ENCODE results near the gene IL17RC.
"Not testable (repeated sequence)": the region's sequence is repeated elsewhere in the genome, so short reads cannot be mapped to it uniquely, and the experiment has no call there.

Gene IL17RC

GRCh38 chr3:9895715-9896114 lies 21.2 kb upstream of the IL17RC start:
- DNase-seq (ENCODE audit: low read depth in 2 of 2): not testable (repeated sequence)

GRCh38 chr3:9896755-9897407 lies 20.0 kb upstream of the IL17RC start:
- not testable (repeated sequence) for DNase-seq (ENCODE audit: low read depth in 2 of 2)

DNA sequence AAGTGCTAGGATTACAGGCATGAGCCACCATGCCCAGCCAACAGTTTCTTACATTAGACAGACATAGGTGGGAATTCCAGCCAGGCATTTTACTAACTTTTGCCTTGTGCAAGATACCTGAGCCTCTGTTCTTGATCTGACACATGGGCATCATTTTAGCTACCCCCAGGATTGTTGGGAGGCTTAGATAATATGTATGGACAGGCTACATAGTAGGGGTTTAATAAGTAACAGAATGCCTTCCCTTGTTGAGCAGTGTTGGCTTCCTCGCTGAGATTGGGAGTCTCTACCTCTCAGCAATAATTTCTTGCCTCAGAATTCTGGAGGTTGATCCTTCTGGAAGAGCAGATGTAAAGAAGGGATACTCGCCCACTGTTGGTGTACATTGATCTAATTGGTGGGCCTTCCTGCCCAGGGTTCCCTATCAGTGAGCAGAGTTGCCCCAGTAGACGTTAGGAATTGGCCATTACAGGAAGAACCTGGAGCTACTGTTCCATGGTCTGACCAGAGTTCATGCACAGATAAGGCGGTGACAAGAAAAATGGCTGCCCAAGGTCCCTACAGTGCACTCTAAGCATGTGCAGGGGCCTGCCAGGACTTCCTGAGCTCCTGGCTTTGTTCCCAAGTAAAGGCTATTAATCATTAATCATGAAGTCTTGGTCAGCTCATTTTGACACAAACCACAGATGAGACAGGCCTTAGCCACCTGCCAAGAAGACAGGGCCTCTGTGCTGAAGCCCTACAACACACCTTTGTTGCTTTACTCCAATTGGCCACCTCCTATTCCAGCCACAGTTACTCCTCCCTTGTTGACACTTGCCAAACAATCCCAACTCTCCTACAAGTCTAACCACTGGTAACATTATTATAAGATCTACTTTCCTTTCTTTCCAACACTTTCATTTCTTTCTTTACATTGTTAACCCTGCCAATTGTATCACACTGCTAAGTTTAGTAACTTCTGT lies 19.2 kb upstream of the IL17RC start:
- DNase-seq (ENCODE audit: low read depth in 2 of 2): no peak

DNA sequence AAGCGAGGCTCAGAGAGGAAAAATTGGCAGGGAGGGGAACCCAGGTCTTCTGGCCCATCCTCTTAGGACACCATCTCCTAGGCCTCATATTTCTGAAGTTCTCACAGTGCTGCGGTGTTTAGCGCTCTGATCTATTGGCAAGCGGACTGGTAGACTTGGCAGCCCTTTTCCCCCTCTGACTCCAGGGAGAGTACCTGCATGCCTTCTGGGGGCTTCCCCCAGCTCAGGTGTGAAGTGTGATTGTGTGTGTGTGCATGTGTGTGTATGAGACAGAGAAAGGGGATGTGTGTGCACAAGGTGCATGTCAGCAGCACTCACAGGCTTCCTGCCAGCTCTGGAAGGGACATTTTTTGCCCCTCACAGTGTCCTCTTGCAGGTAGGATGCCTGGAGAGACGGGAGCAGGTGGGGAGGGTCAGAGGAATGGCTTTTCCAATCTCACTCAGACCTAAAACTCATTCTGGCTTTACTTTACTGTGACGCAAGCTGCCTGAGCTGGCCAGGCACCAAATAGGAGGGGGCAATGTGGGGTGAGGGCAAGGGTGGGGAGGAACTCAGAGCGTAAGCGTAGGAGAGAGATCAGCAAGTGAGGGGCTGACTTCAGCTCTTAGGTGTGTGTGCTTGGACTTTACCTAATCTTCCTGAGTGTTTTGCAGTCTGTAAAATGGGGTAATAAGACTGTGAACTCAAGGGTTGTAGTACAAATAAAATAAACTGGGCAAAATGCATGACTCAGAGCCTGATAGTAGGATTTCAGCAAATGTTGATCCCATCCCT lies 18.2 kb upstream of the IL17RC start:
- DNase-seq (ENCODE audit: low read depth in 2 of 2): no peak

GRCh38 chr3:9899289-9899791 lies 17.6 kb upstream of the IL17RC start:
- DNase-seq (ENCODE audit: low read depth in 2 of 2): no peak

DNA sequence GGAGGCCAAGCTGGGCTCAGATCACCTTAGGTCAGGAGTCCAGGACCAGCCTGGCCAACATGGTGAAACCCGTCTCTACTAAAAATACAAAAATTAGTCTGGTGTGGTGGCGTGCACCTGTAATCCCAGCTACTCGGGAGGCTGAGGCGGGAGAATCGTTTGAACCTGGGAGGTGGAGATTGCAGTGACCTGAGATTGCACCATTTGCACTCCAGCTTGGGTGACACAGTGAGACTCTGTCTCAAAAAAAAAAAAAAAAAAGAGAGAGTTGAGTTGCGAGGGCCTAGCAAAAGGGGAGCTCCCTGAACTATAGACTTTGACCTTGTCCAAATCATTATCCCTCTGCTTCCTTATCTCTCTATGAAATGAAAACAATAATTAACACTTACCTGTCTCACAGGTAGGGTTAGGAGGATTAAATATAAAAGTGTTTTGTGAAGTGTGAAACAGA lies 15.9 kb upstream of the IL17RC start:
- not testable (repeated sequence) for DNase-seq (ENCODE audit: low read depth in 2 of 2)

DNA sequence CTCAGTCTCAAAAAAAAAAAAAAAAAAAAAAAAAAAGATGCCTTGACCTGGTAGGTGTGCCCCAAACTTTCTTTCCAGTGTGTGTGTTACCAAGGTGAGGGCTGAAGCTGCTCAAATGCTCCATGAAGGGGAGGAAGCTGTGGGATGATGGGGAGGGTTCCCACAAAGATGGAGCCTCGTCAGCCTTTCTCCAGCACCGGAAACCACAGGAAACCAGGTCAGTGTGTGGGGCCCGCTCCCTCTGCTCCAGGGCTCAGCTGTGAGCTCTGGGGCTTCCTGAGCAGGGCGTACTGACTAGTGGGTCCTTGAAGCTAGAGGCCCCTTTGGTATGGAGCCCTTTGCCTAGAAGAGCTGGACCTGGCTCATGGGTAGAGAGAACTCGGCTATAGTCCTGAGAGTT lies 14.9 kb upstream of the IL17RC start:
- no peak for DNase-seq (ENCODE audit: low read depth in 2 of 2)

- no peak for DNase-seq (ENCODE audit: low read depth in 2 of 2)
Observed at GRCh38 chr3:9902372-9903237, 14.3 kb upstream of the IL17RC start, which contains the start of gene IL17RE. Gene IL17RE (plus strand): TSS chr3:9902848. CDS start chr3:9902933, 85 bp downstream.

DNA sequence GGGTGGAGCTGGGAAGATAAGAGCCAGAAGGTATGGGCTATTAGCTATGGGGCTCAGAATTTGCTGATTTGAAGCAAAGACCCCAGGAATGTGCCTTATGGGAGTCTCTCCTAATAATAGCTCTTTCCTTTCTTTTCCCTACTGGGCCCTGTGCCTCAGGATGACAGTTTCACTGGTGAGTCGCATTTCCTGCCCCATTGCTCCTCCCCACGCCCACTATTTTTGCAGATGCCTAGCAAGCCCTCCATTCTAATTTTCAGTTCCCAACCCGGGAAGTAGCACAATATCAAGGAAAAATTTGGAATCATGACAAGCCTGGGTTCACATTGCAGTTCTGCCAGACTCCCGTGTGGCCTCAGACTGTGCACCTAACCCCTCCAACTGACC lies 13.7 kb upstream of the IL17RC start:
- no peak for DNase-seq (ENCODE audit: low read depth in 2 of 2)

DNA sequence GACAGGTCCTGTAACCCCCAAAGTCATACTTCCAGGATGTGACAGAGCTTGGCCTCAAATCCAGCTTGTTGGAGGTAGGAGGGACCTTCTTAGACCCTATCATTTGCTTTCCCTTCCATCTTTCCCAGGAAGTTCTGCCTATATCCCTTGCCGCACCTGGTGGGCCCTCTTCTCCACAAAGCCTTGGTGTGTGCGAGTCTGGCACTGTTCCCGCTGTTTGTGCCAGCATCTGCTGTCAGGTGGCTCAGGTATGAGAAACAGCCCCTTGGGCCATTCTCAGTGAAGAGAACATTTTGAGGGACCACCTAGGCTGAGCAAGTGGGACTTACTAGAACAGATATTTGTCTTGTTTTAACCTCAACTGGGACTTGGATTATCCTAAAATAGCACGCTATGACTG lies 13.0 kb upstream of the IL17RC start:
- no peak for DNase-seq (ENCODE audit: low read depth in 2 of 2)

DNA sequence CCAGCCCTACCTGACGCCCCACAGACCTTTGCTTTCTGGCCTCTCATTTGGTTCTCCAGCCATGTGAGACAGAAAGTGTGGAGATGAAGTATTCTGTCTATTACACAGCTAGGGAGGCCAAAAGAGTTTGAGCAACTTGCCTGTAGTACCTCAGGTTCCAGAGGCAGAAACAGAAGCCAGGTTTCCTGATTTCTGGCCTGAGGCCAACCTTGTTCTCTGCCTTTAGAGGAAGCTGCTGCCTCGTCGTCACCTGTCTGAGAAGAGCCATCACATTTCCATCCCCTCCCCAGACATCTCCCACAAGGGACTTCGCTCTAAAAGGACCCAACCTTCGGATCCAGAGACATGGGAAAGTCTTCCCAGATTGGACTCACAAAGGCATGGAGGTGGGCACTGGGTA lies 10.4 kb upstream of the IL17RC start:
- no peak for DNase-seq (ENCODE audit: low read depth in 2 of 2)

GRCh38 chr3:9908286-9908685 lies 8.6 kb upstream of the IL17RC start:
- no peak for DNase-seq (ENCODE audit: low read depth in 2 of 2)

DNA sequence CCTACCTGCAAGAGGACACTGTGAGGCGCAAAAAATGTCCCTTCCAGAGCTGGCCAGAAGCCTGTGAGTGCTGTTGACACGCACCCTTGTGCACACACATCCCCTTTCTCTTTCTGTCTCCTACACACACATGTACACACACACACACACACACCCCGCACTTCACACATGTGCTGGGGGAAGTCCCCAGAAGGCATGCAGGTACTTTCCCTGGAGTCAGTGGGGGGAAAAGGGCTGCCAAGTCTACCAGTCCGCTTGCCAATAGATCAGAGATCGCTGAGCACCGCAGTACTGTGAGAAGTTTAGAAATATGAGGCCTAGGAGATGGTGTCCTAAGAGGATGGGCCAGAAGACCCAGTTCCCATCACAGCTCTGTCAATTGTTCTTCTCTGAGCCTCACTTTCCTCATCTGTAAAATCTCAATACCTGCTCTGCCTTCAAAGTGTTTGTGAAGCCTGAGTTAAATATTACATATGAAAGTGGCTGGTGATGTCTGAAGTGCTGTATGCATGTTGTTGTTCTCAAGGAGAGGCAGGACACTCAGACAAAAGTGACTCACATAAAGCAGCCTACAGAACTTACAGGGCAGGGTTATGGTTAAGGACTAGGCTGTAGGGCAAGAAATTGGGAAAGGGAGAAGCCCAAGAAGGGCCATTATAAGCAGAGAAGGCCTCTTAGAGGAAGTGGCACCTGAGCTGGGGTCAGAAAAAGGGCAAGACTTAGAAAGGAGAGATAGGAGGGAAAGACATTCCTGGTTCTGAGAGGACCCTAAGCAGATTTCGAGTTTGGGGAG lies 7.5 kb upstream of the IL17RC start:
- no peak for DNase-seq (ENCODE audit: low read depth in 2 of 2)

GRCh38 chr3:9911863-9912262 lies 5.0 kb upstream of the IL17RC start:
- no peak for DNase-seq (ENCODE audit: low read depth in 2 of 2)

- DNase-seq (ENCODE audit: low read depth in 2 of 2): no peak
Observed at GRCh38 chr3:9912294-9912935, 4.5 kb upstream of the IL17RC start.

DNA sequence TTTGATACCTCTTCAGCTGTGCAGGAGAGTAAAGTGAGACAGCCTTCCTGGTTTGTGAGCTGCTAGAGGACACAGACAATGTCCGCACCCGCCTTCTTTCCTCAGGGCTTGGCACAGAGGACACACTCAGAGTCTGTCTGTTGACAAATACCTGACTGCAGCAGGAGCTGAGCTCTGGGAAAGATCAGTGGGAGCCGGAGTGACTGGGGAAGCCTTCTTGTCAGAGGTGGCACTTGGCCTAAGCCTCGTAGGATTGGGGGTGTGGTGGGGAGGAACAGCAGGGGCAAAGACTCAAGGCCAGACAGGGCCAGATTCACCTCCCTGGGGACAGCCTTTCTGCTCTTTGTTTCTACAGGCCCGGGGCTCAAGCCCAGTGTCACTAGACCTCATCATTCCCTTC lies 3.3 kb upstream of the IL17RC start:
- DNase-seq (ENCODE audit: low read depth in 2 of 2): no peak

DNA sequence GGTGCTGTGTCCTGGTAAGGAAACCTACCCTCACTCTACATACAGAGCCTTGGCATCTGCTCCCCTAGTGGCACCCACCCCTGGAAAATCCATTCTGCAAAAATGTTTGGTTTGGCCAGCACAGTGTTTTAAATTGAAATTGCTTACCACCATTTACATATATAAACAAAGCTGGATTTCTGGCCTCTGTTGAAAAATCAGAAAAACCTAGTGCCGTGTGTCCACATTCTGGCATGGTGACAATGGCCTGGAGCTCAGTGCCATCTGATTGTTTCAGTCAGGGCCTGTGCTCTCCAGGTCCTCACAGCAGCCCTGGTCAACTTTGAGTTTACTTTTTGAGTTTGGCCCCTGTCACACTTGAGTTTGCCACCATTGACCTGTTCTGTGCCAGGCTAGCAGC lies 2.9 kb upstream of the IL17RC start:
- DNase-seq (ENCODE audit: low read depth in 2 of 2): no peak

- DNase-seq (ENCODE audit: low read depth in 2 of 2): no peak
Observed at GRCh38 chr3:9914559-9915253, 2.2 kb upstream of the IL17RC start.

Data from activated CD8-positive, alpha-beta memory T cell treated with anti-CD3 and anti-CD28 coated beads for 4 hours (primary cell).